GM13977 (cell line): ENCODE results near the gene PGR.
A peak's percentile ranks its signal among the peaks of the same experiment; 100 is the strongest.

Experiments used
- DNase-seq: peaks from one replicate; pipeline ENCODE4 v3.0.0; 2012; ENCODE audit warnings: low spot score
- in situ Hi-C: fragments of 300-500 bp; cut with MboI; formaldehyde crosslinking; loops from one replicate; pipeline ENCODE4 v1.12.0; 2022; ENCODE audit warnings: low sequenced_read_pairs, low pct_unique_long_range_greater_than_20kb, mixed read lengths, inconsistent platforms; ENCODE audit not compliant: unreplicated experiment
- TF ChIP-seq, protein P1 (sequence below): IDR thresholded peaks from 2 replicates; pipeline ENCODE4 v1.5.1; 2012; ENCODE audit warnings: mild to moderate bottlenecking, control low read depth; ENCODE audit not compliant: insufficient read depth; ENCODE audit errors: extremely low read depth, missing control alignments

Gene PGR

DNA sequence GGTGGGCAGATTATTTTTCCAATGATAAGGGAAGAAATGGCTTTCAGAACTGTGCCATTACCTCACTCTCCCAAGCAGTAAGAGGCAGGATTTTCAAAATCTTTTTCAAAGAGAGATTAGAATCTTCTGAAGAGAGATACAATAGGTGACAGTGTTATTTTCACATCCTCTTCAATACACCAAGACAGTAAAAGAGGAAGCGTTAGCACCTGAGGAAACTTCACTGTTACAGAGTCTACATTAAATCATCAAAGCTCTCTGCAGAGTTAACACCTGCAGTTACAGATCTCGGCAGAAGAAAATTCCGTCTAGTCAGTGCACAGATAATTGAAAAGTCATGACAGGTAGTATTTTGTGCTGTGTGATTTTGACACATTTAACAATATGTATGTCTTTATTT is 144.9 kb downstream of the PGR start:
- TF ChIP-seq, protein P1, sequence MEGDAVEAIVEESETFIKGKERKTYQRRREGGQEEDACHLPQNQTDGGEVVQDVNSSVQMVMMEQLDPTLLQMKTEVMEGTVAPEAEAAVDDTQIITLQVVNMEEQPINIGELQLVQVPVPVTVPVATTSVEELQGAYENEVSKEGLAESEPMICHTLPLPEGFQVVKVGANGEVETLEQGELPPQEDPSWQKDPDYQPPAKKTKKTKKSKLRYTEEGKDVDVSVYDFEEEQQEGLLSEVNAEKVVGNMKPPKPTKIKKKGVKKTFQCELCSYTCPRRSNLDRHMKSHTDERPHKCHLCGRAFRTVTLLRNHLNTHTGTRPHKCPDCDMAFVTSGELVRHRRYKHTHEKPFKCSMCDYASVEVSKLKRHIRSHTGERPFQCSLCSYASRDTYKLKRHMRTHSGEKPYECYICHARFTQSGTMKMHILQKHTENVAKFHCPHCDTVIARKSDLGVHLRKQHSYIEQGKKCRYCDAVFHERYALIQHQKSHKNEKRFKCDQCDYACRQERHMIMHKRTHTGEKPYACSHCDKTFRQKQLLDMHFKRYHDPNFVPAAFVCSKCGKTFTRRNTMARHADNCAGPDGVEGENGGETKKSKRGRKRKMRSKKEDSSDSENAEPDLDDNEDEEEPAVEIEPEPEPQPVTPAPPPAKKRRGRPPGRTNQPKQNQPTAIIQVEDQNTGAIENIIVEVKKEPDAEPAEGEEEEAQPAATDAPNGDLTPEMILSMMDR = no peak
- peak; percentile 9 for DNase-seq
- in situ Hi-C loops = no loop called here

DNA sequence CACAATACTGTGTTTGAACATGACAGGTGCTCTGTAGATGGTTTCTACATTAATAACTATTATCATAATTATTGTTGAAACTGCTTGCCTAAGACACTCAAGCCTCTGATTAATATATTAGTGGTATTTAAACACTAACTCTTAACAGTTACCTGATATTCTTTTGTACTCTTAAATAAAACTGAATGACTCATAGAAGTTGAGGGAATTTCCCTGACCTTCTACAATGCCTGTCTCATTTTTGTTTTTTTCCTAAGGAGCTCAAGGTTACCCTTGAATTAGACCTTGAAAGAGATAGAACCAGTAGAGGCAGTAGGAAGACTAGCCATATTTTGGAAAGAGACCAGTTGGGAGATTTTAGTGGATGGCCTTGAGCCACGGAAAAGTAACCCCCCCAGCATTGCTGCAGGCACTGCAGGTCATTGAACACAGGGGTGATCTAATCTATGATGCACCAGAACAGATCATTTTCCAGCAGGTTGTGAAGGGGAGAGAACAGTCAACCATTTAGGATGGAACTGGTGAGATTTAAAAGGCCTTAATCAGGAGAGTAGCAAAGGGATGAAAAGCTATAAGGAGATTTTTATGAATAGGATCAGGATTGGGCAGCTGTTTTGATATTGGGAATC is 148.3 kb downstream of the PGR start:
- in situ Hi-C loops = no loop called here
- TF ChIP-seq, protein P1 = no peak

GRCh38 chr11:100980156-100980555 is 149.5 kb downstream of the PGR start:
- TF ChIP-seq, protein P1 = no peak
- no peak for DNase-seq
- in situ Hi-C loops = no loop called here

More for the DNA sequence above, 148.3 kb downstream of the PGR start:
- no peak for DNase-seq
